HL-60 (cell line): ENCODE measurements around the gene XAB2.
"Not testable (repeated sequence)": the region's sequence is repeated elsewhere in the genome, so short reads cannot be mapped to it uniquely, and the experiment has no call there.

Experiments
- DNase-seq, 2 experiments: peaks; one replicate each; pipeline ENCODE4 v3.0.0-alpha.2; 2010 to 2020; ENCODE audit warnings: low read depth in 1 of 2, low spot score in 1 of 2
- H3K27ac ChIP-seq: fragments of 250-450 bp; sonication (Bioruptor Pico); replicated peaks from 2 replicates; pipeline ENCODE4 v1.5.1; 2020; ENCODE audit warnings: mild to moderate bottlenecking, moderate library complexity
- H3K27me3 ChIP-seq: fragments of 250-450 bp; sonication (Bioruptor Pico); 2 replicates; pipeline ENCODE4 v1.5.1; 2021; ENCODE audit warnings: mild to moderate bottlenecking, moderate library complexity; ENCODE audit not compliant: insufficient read depth, poor library complexity, severe bottlenecking
- H3K4me3 ChIP-seq: replicated peaks from 2 replicates; pipeline ENCODE4 v1.5.1; 2011; ENCODE audit warnings: mild to moderate bottlenecking, control low read depth, low read length; ENCODE audit not compliant: insufficient read depth
- GABPA ChIP-seq: IDR thresholded peaks from 2 replicates; pipeline ENCODE4 v1.6.1; 2012; ENCODE audit warnings: low read depth
- POLR2AphosphoS5 ChIP-seq: IDR thresholded peaks from 2 replicates; pipeline ENCODE4 v1.6.1; 2012; ENCODE audit warnings: low read depth
- SPI1 ChIP-seq: IDR thresholded peaks from 2 replicates; pipeline ENCODE4 v1.6.1; 2012; ENCODE audit warnings: low read depth, mild to moderate bottlenecking, borderline replicate concordance
- TF ChIP-seq, protein P1 (sequence below): IDR thresholded peaks from one replicate; pipeline ENCODE4 v1.5.1; 2011; ENCODE audit warnings: low read length, control low read depth, inconsistent platforms; ENCODE audit not compliant: insufficient read depth
- TF ChIP-seq, protein P2 (sequence below): IDR thresholded peaks from 2 replicates; pipeline ENCODE4 v1.6.1; 2012; ENCODE audit warnings: low read depth; ENCODE audit not compliant: insufficient replicate concordance

The XAB2 gene

DNA sequence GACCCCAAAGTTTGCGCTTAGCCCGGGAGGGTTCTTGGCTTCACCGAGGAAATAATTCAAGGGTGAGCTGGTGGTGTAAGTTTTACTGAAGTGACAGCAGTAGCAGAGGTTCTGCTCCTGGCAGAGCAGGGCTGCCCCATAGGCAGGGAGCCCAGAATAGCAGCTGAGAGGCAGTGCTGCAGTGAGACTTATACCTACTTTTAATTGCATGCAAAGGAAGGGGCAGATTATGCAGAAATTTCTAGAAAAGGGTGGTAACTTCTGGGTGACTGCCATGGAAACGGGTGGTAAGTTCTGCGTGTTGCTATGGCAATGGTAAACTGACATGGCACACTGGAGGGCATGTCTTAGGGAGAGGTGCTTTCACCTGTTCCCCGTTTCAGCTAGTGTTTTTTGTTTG is 51.2 kb downstream of the XAB2 start:
- TF ChIP-seq, protein P1, sequence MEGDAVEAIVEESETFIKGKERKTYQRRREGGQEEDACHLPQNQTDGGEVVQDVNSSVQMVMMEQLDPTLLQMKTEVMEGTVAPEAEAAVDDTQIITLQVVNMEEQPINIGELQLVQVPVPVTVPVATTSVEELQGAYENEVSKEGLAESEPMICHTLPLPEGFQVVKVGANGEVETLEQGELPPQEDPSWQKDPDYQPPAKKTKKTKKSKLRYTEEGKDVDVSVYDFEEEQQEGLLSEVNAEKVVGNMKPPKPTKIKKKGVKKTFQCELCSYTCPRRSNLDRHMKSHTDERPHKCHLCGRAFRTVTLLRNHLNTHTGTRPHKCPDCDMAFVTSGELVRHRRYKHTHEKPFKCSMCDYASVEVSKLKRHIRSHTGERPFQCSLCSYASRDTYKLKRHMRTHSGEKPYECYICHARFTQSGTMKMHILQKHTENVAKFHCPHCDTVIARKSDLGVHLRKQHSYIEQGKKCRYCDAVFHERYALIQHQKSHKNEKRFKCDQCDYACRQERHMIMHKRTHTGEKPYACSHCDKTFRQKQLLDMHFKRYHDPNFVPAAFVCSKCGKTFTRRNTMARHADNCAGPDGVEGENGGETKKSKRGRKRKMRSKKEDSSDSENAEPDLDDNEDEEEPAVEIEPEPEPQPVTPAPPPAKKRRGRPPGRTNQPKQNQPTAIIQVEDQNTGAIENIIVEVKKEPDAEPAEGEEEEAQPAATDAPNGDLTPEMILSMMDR: no peak
- TF ChIP-seq SPI1 (no peak), GABPA (no peak), POLR2AphosphoS5 (no peak)
- TF ChIP-seq, protein P2, sequence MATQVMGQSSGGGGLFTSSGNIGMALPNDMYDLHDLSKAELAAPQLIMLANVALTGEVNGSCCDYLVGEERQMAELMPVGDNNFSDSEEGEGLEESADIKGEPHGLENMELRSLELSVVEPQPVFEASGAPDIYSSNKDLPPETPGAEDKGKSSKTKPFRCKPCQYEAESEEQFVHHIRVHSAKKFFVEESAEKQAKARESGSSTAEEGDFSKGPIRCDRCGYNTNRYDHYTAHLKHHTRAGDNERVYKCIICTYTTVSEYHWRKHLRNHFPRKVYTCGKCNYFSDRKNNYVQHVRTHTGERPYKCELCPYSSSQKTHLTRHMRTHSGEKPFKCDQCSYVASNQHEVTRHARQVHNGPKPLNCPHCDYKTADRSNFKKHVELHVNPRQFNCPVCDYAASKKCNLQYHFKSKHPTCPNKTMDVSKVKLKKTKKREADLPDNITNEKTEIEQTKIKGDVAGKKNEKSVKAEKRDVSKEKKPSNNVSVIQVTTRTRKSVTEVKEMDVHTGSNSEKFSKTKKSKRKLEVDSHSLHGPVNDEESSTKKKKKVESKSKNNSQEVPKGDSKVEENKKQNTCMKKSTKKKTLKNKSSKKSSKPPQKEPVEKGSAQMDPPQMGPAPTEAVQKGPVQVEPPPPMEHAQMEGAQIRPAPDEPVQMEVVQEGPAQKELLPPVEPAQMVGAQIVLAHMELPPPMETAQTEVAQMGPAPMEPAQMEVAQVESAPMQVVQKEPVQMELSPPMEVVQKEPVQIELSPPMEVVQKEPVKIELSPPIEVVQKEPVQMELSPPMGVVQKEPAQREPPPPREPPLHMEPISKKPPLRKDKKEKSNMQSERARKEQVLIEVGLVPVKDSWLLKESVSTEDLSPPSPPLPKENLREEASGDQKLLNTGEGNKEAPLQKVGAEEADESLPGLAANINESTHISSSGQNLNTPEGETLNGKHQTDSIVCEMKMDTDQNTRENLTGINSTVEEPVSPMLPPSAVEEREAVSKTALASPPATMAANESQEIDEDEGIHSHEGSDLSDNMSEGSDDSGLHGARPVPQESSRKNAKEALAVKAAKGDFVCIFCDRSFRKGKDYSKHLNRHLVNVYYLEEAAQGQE: no peak
- DNase-seq: no peak
- H3K27me3 ChIP-seq: no peaks in the 10 kb centered on the region

DNA sequence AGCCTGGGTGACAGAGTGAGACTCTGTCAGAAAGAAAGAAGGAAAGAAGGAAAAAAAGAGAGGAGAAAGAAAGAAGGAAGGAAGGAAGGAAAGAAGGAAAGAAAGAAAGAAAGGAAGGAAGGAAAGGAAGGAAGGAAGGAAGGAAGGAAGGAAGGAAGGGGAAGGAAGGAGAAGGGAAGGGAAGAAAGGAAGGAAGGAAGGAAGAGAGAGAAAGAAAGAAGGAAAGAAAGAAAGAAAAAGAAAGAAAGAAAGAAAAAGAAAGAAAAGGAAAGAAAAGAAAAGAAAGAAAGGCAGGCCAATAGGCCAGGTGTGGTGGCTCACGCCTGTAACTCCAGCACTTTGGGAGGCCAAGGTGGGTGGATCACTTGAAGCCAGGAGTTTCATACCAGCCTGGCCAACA is 51.9 kb downstream of the XAB2 start:
- not testable (repeated sequence) for H3K27me3 ChIP-seq, H3K27ac ChIP-seq, H3K4me3 ChIP-seq, DNase-seq

More for the DNA sequence above, 51.2 kb downstream of the XAB2 start:
- H3K4me3 ChIP-seq: no peak overlapping the region
- H3K27ac ChIP-seq: no peak overlapping the region

DNA sequence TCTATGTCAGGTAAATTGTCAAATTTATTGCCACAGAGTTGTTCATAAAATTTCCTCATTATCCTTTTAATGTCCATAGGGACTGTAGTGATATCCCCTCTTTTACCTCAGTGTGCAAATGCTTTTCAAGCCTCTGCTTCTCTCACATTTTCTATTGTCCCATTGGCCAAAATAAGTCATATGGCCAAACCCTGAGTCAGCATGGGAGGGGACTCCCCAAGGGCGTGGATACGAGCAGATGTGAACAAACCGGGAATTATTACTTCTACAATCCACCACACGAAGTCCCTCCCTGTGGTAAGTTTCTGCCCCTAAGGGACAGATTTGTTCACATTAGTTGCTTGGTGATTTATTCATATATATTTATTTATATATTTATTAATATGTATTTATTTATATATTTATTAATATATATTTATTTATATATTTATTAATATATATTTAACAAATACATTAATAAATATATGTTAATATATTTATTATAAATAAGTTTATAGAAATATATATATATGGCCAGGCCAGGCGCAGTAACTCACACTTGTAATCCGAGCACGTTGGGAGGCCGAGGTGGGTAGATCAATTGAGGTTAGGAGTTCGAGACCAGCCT is 53.8 kb downstream of the XAB2 start:
- no peaks in the 10 kb centered on the region for H3K27me3 ChIP-seq
- no peak overlapping the region for H3K27ac ChIP-seq
- TF ChIP-seq GABPA: no peak
- TF ChIP-seq SPI1: no peak
- TF ChIP-seq, protein P1: no peak
- TF ChIP-seq, protein P2: no peak
- TF ChIP-seq POLR2AphosphoS5: no peak
- no peak overlapping the region for H3K4me3 ChIP-seq
- DNase-seq: peak; percentile 23 to 30

DNA sequence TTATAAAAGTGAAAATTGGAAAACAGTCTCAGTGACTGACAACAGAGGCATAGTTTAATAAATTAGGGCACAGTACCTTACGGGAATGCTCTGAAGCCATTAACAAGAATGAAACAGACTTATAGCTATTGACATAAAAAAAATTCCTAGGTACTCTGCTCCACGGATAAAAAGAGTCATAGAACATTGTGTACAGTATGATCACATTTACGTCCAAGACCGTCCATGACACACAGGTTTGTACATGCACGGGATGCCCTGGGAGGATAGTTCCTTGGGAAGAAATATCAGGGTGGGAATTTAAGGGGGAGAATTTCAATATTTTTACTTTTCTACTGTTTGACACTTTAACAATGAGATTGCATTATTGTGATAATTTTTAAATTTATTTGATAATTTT is 58.6 kb downstream of the XAB2 start:
- no peak for DNase-seq
- TF ChIP-seq POLR2AphosphoS5 (no peak), SPI1 (no peak)
- TF ChIP-seq, protein P1: no peak
- TF ChIP-seq, protein P2: no peak
- H3K4me3 ChIP-seq: no peak overlapping the region
- no peak overlapping the region for H3K27ac ChIP-seq
- no peaks in the 10 kb centered on the region for H3K27me3 ChIP-seq
